Endothelial cell (in vitro differentiated cells): ENCODE measurements around the gene ZFC3H1. TPM values are rescaled to one million over a fixed set of nuclear protein-coding genes. Genes with fewer than 3 reads are reported as not detected.

ENCODE experiments used
- DNase-seq: peaks from one replicate; pipeline ENCODE4 v3.0.0; 2021; ENCODE audit warnings: low spot score
- H3K27ac Mint-ChIP-seq: one replicate; pipeline ENCODE4 v1.8.0; 2021; ENCODE audit warnings: mixed read lengths, inconsistent platforms; ENCODE audit not compliant: unreplicated experiment
- H3K27me3 Mint-ChIP-seq: one replicate; pipeline ENCODE4 v1.8.0; 2021; ENCODE audit warnings: mild to moderate bottlenecking, moderate library complexity, mixed read lengths, inconsistent platforms; ENCODE audit not compliant: unreplicated experiment
- H3K36me3 Mint-ChIP-seq: one replicate; pipeline ENCODE4 v1.8.0; 2021; ENCODE audit warnings: mild to moderate bottlenecking, low read depth, mixed read lengths, inconsistent platforms; ENCODE audit not compliant: unreplicated experiment
- H3K4me1 Mint-ChIP-seq: one replicate; pipeline ENCODE4 v1.8.0; 2021; ENCODE audit warnings: mild to moderate bottlenecking, mixed read lengths, inconsistent platforms; ENCODE audit not compliant: unreplicated experiment
- H3K4me3 Mint-ChIP-seq: one replicate; pipeline ENCODE4 v1.8.0; 2021; ENCODE audit warnings: mild to moderate bottlenecking, mixed read lengths, inconsistent platforms; ENCODE audit not compliant: unreplicated experiment
- H3K9me3 Mint-ChIP-seq: one replicate; pipeline ENCODE4 v1.8.0; 2021; ENCODE audit warnings: mixed read lengths, inconsistent platforms; ENCODE audit not compliant: unreplicated experiment
- CTCF ChIP-seq: fragments of 200-600 bp; sonication (generic); IDR thresholded peaks from one replicate; pipeline ENCODE4 v1.5.0; 2021; ENCODE audit warnings: antibody characterized with exemption; ENCODE audit not compliant: unreplicated experiment
- total RNA-seq: library from RNA; stranded (reverse); fragmentation: NEBNext Ultra II Directional; extraction: Animal tissue kit (Norgen Biotek cat#: 25700); gene quantifications from one replicate; pipeline ENCODE4 v1.2.1, GENCODE V29; 2021; ENCODE audit not compliant: unreplicated experiment

ZFC3H1 gene
- total RNA-seq, 1 donor from 2014 or later: 42.8 TPM

- H3K9me3 Mint-ChIP-seq: no peaks in the 10 kb centered on the region
- H3K4me1 Mint-ChIP-seq: no peaks in the 10 kb centered on the region
- no peak for DNase-seq
- H3K27me3 Mint-ChIP-seq: no peaks in the 10 kb centered on the region
- TF ChIP-seq CTCF: no peak
- H3K4me3 Mint-ChIP-seq: no peak overlapping the region
- peaks cover 39% of the 10 kb centered on the region for H3K36me3 Mint-ChIP-seq
- H3K27ac Mint-ChIP-seq: peak overlapping the region; percentile 40
Measured at GRCh38 chr12:71610031-71610795, 53.4 kb downstream of the ZFC3H1 start.

- no peaks in the 10 kb centered on the region for H3K9me3 Mint-ChIP-seq
- no peaks in the 10 kb centered on the region for H3K27me3 Mint-ChIP-seq
- H3K36me3 Mint-ChIP-seq: peaks cover 34% of the 10 kb centered on the region
Measured at GRCh38 chr12:71607494-71608330, 55.9 kb downstream of the ZFC3H1 start.

GRCh38 chr12:71605039-71605438 lies 58.6 kb downstream of the ZFC3H1 start:
- Mint-ChIP-seq H3K4me1 (peaks cover 6% of the 10 kb centered on the region), H3K27ac (no peak overlapping the region), H3K9me3 (no peaks in the 10 kb centered on the region), H3K4me3 (no peak overlapping the region), H3K27me3 (no peaks in the 10 kb centered on the region), H3K36me3 (peaks cover 22% of the 10 kb centered on the region)
- no peak for TF ChIP-seq CTCF
- no peak for DNase-seq

More at GRCh38 chr12:71607494-71608330, 55.9 kb downstream of the ZFC3H1 start:
- no peak for TF ChIP-seq CTCF
- Mint-ChIP-seq H3K4me1 (peaks cover 5% of the 10 kb centered on the region), H3K27ac (no peak overlapping the region), H3K4me3 (no peak overlapping the region)
- DNase-seq: no peak

GRCh38 chr12:71602761-71603577 lies 60.7 kb downstream of the ZFC3H1 start:
- no peaks in the 10 kb centered on the region for H3K9me3 Mint-ChIP-seq
- no peak overlapping the region for H3K27ac Mint-ChIP-seq
- no peak for DNase-seq
- no peak for TF ChIP-seq CTCF
- peaks cover 6% of the 10 kb centered on the region for H3K4me1 Mint-ChIP-seq
- no peak overlapping the region for H3K4me3 Mint-ChIP-seq
- H3K36me3 Mint-ChIP-seq: peaks cover 14% of the 10 kb centered on the region
- no peaks in the 10 kb centered on the region for H3K27me3 Mint-ChIP-seq
